Measurements from ENCODE around the gene RNF17. TPM values are rescaled to one million over a fixed set of nuclear protein-coding genes. Genes with fewer than 3 reads are reported as not detected.
"Not testable (repeated sequence)": the region's sequence is repeated elsewhere in the genome, so short reads cannot be mapped to it uniquely, and the experiment has no call there.

The RNF17 gene
- total and polyA plus RNA-seq, 12 donors: 0.13 to 0.14 TPM; not detected in 10

DNA sequence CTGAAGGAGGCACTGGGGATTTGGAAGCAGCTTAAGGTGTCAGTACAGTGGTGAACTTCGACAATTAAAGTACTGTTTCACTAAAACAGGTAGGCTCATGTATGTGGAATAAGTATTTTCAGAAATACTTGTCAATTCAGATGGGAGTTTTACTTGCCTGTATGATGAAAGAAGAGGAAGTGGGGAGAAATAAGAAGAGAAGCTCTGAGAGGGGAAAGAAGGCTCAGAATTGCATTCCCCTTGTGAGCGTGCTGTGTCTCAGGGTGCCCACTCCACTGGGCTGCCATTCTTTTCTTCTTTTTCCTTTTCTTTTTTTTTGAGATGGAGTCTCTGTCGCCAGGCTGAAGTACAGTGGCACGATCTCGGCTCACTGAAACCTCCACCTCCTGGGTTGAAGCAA is 38.6 kb upstream of the RNF17 start:
- DNase-seq (no peak), ATAC-seq (no peak)
- H3K36me3 ChIP-seq: no peaks in the 10 kb centered on the region
- no peak overlapping the region for H3K4me3 ChIP-seq
- WGBS, 2 donors: 90 to 91% methylated on average over 5 of the region's 5 CpGs
- no peak overlapping the region for H3K27ac ChIP-seq
- H3K4me1 ChIP-seq: peaks cover 0 to 3% (median 0%) of the 10 kb centered on the region in 9 donors
- no peaks in the 10 kb centered on the region for H3K9me3 ChIP-seq
- peaks cover 0 to 10% (median 0%) of the 10 kb centered on the region in 7 donors for H3K27me3 ChIP-seq
- TF ChIP-seq, protein P1, sequence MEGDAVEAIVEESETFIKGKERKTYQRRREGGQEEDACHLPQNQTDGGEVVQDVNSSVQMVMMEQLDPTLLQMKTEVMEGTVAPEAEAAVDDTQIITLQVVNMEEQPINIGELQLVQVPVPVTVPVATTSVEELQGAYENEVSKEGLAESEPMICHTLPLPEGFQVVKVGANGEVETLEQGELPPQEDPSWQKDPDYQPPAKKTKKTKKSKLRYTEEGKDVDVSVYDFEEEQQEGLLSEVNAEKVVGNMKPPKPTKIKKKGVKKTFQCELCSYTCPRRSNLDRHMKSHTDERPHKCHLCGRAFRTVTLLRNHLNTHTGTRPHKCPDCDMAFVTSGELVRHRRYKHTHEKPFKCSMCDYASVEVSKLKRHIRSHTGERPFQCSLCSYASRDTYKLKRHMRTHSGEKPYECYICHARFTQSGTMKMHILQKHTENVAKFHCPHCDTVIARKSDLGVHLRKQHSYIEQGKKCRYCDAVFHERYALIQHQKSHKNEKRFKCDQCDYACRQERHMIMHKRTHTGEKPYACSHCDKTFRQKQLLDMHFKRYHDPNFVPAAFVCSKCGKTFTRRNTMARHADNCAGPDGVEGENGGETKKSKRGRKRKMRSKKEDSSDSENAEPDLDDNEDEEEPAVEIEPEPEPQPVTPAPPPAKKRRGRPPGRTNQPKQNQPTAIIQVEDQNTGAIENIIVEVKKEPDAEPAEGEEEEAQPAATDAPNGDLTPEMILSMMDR (IDR thresholded peaks at IDR 0.05): no peak
- intact Hi-C loops (cut with DNase I): loop anchor here in 6 of 10 donors (5.0 kb wide), 2 partner anchors 33 to 143 kb away; no protein-coding TSS in a partner anchor

DNA sequence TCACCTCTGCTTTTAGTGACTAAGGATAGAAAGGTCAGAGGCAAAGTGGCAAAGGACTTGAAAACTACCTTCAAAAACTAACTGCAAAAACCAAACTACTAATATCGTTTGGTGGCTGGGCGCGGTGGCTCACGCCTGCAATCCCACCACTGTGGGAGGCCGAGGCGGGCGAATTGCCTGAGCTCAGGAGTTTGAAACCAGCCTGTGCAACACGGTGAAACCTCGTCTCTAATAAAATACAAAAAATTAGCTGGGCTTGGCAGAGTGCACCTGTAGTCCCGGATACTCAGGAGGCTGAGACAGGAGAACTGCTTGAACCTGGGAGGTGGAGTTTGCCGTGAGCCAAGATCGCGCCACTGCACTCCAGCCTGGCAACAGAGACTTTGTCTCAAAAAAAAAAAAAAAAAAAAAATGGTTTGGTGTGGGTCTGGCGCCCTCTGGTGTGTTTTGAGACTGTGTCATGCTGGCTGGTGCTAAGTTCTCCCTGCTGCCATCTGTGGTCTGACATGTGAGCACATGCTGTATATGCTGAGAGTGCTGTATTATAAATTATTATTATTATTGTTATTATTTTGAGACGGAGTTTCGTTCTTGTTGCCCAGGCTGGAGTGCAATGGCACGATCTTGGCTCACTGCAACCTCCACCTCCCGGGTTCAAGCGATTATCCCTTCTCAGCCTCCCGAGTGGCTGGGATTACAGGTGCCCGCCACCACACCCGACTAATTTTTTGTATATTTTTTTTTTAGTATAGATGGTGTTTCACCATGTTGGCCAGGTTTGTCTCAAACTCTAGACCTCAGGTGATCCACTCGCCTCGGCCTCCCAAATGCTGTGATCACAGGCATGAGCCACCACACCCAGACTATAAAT is 36.0 kb upstream of the RNF17 start:
- TF ChIP-seq, protein P1 (IDR thresholded peaks at IDR 0.05): peak; percentile 44 to 87 (median 76)
- no peak overlapping the region for H3K27ac ChIP-seq
- peak in 1 of 2 donors; percentile 49 for DNase-seq
- H3K4me3 ChIP-seq: no peak overlapping the region
- peak; percentile 89 to 96 (median 94) for ATAC-seq
- H3K27me3 ChIP-seq: peaks cover 0 to 10% (median 0%) of the 10 kb centered on the region in 7 donors
- peaks cover 0 to 16% (median 0%) of the 10 kb centered on the region in 11 donors for H3K9me3 ChIP-seq
- H3K4me1 ChIP-seq: peaks cover 0 to 3% (median 0%) of the 10 kb centered on the region in 9 donors
- WGBS, 2 donors: 61% methylated on average over 24 of the region's 24 CpGs
- intact Hi-C loops (cut with DNase I): loop anchor here in 6 of 10 donors (2.0 to 5.0 kb wide), 3 partner anchors 33 to 146 kb away; no protein-coding TSS in a partner anchor
- H3K36me3 ChIP-seq: no peaks in the 10 kb centered on the region

GRCh38 chr13:24730873-24731567 is 32.9 kb upstream of the RNF17 start:
- not testable (repeated sequence) for H3K27ac ChIP-seq, ATAC-seq, H3K36me3 ChIP-seq, H3K4me3 ChIP-seq, H3K4me1 ChIP-seq, H3K27me3 ChIP-seq, DNase-seq
- 93 to 97% methylated on average over 4 of the region's 4 CpGs for WGBS, 2 donors
- intact Hi-C loops (cut with DNase I): loop anchor here in 1 of 10 donors (10.0 kb wide), 1 partner anchor 46 kb away; the partner anchor contains the start of gene ATP12A
- H3K9me3 ChIP-seq: peaks cover 0 to 16% (median 0%) of the 10 kb centered on the region in 11 donors

- DNase-seq: no peak
- H3K9me3 ChIP-seq: peaks cover 0 to 16% (median 0%) of the 10 kb centered on the region in 11 donors
- TF ChIP-seq, protein P1 (IDR thresholded peaks at IDR 0.05): no peak
- no peaks in the 10 kb centered on the region for H3K4me1 ChIP-seq
- no peak overlapping the region for H3K4me3 ChIP-seq
- no peaks in the 10 kb centered on the region for H3K36me3 ChIP-seq
- H3K27me3 ChIP-seq: no peaks in the 10 kb centered on the region
- H3K27ac ChIP-seq: no peak overlapping the region
- no peak for ATAC-seq
- intact Hi-C loops (cut with DNase I): loop anchor here in 1 of 10 donors (10.0 kb wide), 1 partner anchor 50 kb away; the partner anchor contains the start of gene ATP12A
- WGBS, 2 donors: 86% methylated on average over 4 of the region's 4 CpGs
These were observed 29.0 kb upstream of the RNF17 start for GRCh38 chr13:24734950-24735349.

Measured in heart right ventricle (tissue), 16 donors.